ENCODE data around the gene ROR1. TPM values are rescaled to one million over a fixed set of nuclear protein-coding genes. Genes with fewer than 3 reads are reported as not detected.

Gene ROR1
- total and polyA plus RNA-seq, 9 of the 15 experiments (the other 6 are each of a cell fraction or from before 2014, with no cell fraction given), result 0.02 TPM; not detected in 8

- Histone ChIP-seq H3K4me3 (no peak overlapping the region), H2AFZ (ENCODE audit: low read depth, low read length) (no peak overlapping the region), H3K4me2 (ENCODE audit: insufficient read depth, low read length) (no peak overlapping the region), H3K27ac (ENCODE audit: extremely low read depth, low read depth, low read length) (no peak overlapping the region), H4K20me1 (replicated peaks; ENCODE audit: control insufficient read depth, insufficient read depth, low read length) (no peaks in the 10 kb centered on the region), H3K36me3 (ENCODE audit: control insufficient read depth, insufficient read depth, low read length) (no peaks in the 10 kb centered on the region), H3K9ac (ENCODE audit: insufficient read depth in 1 of 2, low read depth in 2 of 2, low read length in 2 of 2) (no peak overlapping the region), H3K27me3 (ENCODE audit: control insufficient read depth in 2 of 2, insufficient read depth in 2 of 2, low read length in 2 of 2) (no peaks in the 10 kb centered on the region; a peak in 1 of 5 replicates), H3K79me2 (ENCODE audit: control insufficient read depth, insufficient read depth, low read length) (no peaks in the 10 kb centered on the region), H3K9me1 (ENCODE audit: control insufficient read depth, insufficient read depth, low read length) (no peaks in the 10 kb centered on the region), H3K4me1 (replicated peaks in 1 of 2; ENCODE audit: control insufficient read depth in 2 of 2, insufficient read depth in 2 of 2, low read length in 2 of 2) (no peaks in the 10 kb centered on the region), H3K9me3 (replicated peaks; ENCODE audit: control insufficient read depth, insufficient read depth, low read depth, low read length) (no peaks in the 10 kb centered on the region)
- DNase-seq (ENCODE audit: extremely low read depth in 1 of 4, low spot score in 3 of 4) (no peak), ATAC-seq (no peak), FAIRE-seq (no peak)
- intact Hi-C loops (cut with micrococcal nuclease), result no loop called here
- WGBS (ENCODE audit: insufficient coverage, low coverage, missing lambda C conversion rate), result 0% methylated on average over 4 of the region's 4 CpGs
- ChIA-PET POLR2A (no interaction called here), CTCF (ENCODE audit: low intra/inter-chr PET ratio) (no interaction called here)
- no TSS peak for BruUV-seq (replicated peaks)
- in situ Hi-C loops (cut with MboI), result no loop called here
- no peak for TF ChIP-seq EGR1 (conservative IDR thresholded peaks at IDR 0.05)
- no peak for TF ChIP-seq FOXM1 (IDR thresholded peaks at IDR 0.05; ENCODE audit: low read depth)
- no peak for TF ChIP-seq FOXM1 (CRISPR knock-in tag; IDR thresholded peaks at IDR 0.05; ENCODE audit: low read depth)
- TF ChIP-seq POLR3A (IDR thresholded peaks at IDR 0.05; ENCODE audit: borderline replicate concordance, extremely low read depth, insufficient read depth, insufficient read length), result no peak
- TF ChIP-seq, protein P1, sequence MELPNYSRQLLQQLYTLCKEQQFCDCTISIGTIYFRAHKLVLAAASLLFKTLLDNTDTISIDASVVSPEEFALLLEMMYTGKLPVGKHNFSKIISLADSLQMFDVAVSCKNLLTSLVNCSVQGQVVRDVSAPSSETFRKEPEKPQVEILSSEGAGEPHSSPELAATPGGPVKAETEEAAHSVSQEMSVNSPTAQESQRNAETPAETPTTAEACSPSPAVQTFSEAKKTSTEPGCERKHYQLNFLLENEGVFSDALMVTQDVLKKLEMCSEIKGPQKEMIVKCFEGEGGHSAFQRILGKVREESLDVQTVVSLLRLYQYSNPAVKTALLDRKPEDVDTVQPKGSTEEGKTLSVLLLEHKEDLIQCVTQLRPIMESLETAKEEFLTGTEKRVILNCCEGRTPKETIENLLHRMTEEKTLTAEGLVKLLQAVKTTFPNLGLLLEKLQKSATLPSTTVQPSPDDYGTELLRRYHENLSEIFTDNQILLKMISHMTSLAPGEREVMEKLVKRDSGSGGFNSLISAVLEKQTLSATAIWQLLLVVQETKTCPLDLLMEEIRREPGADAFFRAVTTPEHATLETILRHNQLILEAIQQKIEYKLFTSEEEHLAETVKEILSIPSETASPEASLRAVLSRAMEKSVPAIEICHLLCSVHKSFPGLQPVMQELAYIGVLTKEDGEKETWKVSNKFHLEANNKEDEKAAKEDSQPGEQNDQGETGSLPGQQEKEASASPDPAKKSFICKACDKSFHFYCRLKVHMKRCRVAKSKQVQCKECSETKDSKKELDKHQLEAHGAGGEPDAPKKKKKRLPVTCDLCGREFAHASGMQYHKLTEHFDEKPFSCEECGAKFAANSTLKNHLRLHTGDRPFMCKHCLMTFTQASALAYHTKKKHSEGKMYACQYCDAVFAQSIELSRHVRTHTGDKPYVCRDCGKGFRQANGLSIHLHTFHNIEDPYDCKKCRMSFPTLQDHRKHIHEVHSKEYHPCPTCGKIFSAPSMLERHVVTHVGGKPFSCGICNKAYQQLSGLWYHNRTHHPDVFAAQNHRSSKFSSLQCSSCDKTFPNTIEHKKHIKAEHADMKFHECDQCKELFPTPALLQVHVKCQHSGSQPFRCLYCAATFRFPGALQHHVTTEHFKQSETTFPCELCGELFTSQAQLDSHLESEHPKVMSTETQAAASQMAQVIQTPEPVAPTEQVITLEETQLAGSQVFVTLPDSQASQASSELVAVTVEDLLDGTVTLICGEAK (IDR thresholded peaks at IDR 0.05), result no peak
- TF ChIP-seq, protein P1 (CRISPR knock-in tag; IDR thresholded peaks at IDR 0.05), result no peak
- no peak for TF ChIP-seq FOSL1 (tag; conservative IDR thresholded peaks at IDR 0.05)
- TF ChIP-seq, protein P2, sequence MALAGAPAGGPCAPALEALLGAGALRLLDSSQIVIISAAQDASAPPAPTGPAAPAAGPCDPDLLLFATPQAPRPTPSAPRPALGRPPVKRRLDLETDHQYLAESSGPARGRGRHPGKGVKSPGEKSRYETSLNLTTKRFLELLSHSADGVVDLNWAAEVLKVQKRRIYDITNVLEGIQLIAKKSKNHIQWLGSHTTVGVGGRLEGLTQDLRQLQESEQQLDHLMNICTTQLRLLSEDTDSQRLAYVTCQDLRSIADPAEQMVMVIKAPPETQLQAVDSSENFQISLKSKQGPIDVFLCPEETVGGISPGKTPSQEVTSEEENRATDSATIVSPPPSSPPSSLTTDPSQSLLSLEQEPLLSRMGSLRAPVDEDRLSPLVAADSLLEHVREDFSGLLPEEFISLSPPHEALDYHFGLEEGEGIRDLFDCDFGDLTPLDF (CRISPR knock-in tag; IDR thresholded peaks at IDR 0.05), result no peak
- TF ChIP-seq, protein P3, sequence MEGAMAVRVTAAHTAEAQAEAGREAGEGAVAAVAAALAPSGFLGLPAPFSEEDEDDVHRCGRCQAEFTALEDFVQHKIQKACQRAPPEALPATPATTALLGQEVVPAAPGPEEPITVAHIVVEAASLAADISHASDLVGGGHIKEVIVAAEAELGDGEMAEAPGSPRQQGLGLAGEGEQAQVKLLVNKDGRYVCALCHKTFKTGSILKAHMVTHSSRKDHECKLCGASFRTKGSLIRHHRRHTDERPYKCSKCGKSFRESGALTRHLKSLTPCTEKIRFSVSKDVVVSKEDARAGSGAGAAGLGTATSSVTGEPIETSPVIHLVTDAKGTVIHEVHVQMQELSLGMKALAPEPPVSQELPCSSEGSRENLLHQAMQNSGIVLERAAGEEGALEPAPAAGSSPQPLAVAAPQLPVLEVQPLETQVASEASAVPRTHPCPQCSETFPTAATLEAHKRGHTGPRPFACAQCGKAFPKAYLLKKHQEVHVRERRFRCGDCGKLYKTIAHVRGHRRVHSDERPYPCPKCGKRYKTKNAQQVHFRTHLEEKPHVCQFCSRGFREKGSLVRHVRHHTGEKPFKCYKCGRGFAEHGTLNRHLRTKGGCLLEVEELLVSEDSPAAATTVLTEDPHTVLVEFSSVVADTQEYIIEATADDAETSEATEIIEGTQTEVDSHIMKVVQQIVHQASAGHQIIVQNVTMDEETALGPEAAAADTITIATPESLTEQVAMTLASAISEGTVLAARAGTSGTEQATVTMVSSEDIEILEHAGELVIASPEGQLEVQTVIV (CRISPR knock-in tag; IDR thresholded peaks at IDR 0.05; ENCODE audit: borderline replicate concordance), result no peak
- TF ChIP-seq KDM4B (IDR thresholded peaks at IDR 0.05; ENCODE audit: borderline replicate concordance in 2 of 2, low read depth in 1 of 2), result no peak
- no peak for TF ChIP-seq ZNF165 (CRISPR knock-in tag; IDR thresholded peaks at IDR 0.05; ENCODE audit: borderline replicate concordance)
Measured at GRCh38 chr1:64150266-64150665, 376.4 kb downstream of the ROR1 start.
